HL-60 (cell line): ENCODE results near the gene ZFAND6.
A peak's percentile ranks its signal among the peaks of the same experiment; 100 is the strongest.

Experiments
- DNase-seq, 2 experiments: peaks; one replicate each; pipeline ENCODE4 v3.0.0-alpha.2; 2010 to 2020; ENCODE audit warnings: low read depth in 1 of 2, low spot score in 1 of 2
- H3K27ac ChIP-seq: fragments of 250-450 bp; sonication (Bioruptor Pico); replicated peaks from 2 replicates; pipeline ENCODE4 v1.5.1; 2020; ENCODE audit warnings: mild to moderate bottlenecking, moderate library complexity
- H3K27me3 ChIP-seq: fragments of 250-450 bp; sonication (Bioruptor Pico); 2 replicates; pipeline ENCODE4 v1.5.1; 2021; ENCODE audit warnings: mild to moderate bottlenecking, moderate library complexity; ENCODE audit not compliant: insufficient read depth, poor library complexity, severe bottlenecking
- H3K4me3 ChIP-seq: replicated peaks from 2 replicates; pipeline ENCODE4 v1.5.1; 2011; ENCODE audit warnings: mild to moderate bottlenecking, control low read depth, low read length; ENCODE audit not compliant: insufficient read depth
- GABPA ChIP-seq: IDR thresholded peaks from 2 replicates; pipeline ENCODE4 v1.6.1; 2012; ENCODE audit warnings: low read depth
- POLR2AphosphoS5 ChIP-seq: IDR thresholded peaks from 2 replicates; pipeline ENCODE4 v1.6.1; 2012; ENCODE audit warnings: low read depth
- SPI1 ChIP-seq: IDR thresholded peaks from 2 replicates; pipeline ENCODE4 v1.6.1; 2012; ENCODE audit warnings: low read depth, mild to moderate bottlenecking, borderline replicate concordance
- TF ChIP-seq, protein P1 (sequence below): IDR thresholded peaks from one replicate; pipeline ENCODE4 v1.5.1; 2011; ENCODE audit warnings: low read length, control low read depth, inconsistent platforms; ENCODE audit not compliant: insufficient read depth
- TF ChIP-seq, protein P2 (sequence below): IDR thresholded peaks from 2 replicates; pipeline ENCODE4 v1.6.1; 2012; ENCODE audit warnings: low read depth; ENCODE audit not compliant: insufficient replicate concordance

ZFAND6 gene

DNA sequence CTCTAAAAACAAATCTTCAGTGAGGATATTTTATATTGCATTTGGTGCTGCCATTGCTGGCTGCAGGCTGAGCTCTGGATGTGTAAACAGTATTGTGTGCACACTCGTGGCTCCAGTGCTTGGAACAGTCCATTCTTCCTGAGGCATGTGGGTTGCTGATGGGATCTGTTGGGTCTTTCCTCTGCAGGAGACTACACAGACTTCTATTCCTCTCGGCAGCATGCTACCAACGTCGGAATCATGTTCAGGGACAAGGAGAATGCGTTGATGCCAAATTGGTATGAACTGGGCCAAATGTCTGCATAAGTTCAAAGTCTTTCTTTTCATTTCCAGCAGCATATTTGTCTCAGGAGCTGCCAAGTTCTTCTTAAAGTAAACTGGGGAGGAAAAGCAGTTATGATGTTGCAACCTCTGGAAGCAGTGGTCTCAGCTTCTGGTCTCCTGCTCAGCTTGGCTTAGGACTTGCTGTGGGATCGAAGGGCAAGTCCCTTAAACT is 102.6 kb downstream of the ZFAND6 start:
- Histone ChIP-seq H3K4me3 (no peak overlapping the region), H3K27ac (peak overlapping the region; percentile 86), H3K27me3 (no peaks in the 10 kb centered on the region)
- no peak for DNase-seq
- TF ChIP-seq POLR2AphosphoS5 (no peak), SPI1 (no peak), GABPA (no peak)
- TF ChIP-seq, protein P1, sequence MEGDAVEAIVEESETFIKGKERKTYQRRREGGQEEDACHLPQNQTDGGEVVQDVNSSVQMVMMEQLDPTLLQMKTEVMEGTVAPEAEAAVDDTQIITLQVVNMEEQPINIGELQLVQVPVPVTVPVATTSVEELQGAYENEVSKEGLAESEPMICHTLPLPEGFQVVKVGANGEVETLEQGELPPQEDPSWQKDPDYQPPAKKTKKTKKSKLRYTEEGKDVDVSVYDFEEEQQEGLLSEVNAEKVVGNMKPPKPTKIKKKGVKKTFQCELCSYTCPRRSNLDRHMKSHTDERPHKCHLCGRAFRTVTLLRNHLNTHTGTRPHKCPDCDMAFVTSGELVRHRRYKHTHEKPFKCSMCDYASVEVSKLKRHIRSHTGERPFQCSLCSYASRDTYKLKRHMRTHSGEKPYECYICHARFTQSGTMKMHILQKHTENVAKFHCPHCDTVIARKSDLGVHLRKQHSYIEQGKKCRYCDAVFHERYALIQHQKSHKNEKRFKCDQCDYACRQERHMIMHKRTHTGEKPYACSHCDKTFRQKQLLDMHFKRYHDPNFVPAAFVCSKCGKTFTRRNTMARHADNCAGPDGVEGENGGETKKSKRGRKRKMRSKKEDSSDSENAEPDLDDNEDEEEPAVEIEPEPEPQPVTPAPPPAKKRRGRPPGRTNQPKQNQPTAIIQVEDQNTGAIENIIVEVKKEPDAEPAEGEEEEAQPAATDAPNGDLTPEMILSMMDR = no peak
- TF ChIP-seq, protein P2, sequence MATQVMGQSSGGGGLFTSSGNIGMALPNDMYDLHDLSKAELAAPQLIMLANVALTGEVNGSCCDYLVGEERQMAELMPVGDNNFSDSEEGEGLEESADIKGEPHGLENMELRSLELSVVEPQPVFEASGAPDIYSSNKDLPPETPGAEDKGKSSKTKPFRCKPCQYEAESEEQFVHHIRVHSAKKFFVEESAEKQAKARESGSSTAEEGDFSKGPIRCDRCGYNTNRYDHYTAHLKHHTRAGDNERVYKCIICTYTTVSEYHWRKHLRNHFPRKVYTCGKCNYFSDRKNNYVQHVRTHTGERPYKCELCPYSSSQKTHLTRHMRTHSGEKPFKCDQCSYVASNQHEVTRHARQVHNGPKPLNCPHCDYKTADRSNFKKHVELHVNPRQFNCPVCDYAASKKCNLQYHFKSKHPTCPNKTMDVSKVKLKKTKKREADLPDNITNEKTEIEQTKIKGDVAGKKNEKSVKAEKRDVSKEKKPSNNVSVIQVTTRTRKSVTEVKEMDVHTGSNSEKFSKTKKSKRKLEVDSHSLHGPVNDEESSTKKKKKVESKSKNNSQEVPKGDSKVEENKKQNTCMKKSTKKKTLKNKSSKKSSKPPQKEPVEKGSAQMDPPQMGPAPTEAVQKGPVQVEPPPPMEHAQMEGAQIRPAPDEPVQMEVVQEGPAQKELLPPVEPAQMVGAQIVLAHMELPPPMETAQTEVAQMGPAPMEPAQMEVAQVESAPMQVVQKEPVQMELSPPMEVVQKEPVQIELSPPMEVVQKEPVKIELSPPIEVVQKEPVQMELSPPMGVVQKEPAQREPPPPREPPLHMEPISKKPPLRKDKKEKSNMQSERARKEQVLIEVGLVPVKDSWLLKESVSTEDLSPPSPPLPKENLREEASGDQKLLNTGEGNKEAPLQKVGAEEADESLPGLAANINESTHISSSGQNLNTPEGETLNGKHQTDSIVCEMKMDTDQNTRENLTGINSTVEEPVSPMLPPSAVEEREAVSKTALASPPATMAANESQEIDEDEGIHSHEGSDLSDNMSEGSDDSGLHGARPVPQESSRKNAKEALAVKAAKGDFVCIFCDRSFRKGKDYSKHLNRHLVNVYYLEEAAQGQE = no peak

DNA sequence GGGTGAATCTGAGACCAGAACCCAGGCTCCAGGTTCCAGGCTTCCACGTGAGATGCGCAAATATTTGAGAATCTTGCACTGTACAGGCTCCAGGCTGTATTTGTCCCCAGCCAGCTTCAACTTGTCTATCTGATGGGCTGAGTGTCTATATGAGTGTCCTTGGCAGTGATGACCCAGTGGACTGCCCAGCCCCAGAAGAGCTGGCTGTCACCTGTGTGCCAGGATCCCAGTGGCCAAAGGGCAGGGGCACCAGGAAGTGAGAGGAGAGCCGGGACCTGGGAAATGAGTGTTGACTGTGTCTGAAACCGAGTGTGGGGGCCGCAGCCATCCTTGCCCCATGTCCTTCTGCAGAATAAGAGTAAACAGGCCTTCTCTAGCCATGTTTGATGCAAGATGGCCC is 103.7 kb downstream of the ZFAND6 start:
- no peak for TF ChIP-seq SPI1
- TF ChIP-seq, protein P1 = no peak
- TF ChIP-seq POLR2AphosphoS5 = no peak
- TF ChIP-seq GABPA = no peak
- TF ChIP-seq, protein P2 = no peak
- Histone ChIP-seq H3K27me3 (no peaks in the 10 kb centered on the region), H3K4me3 (no peak overlapping the region), H3K27ac (no peak overlapping the region; the same call in 1 of the 2 replicates)
- no peak for DNase-seq

DNA sequence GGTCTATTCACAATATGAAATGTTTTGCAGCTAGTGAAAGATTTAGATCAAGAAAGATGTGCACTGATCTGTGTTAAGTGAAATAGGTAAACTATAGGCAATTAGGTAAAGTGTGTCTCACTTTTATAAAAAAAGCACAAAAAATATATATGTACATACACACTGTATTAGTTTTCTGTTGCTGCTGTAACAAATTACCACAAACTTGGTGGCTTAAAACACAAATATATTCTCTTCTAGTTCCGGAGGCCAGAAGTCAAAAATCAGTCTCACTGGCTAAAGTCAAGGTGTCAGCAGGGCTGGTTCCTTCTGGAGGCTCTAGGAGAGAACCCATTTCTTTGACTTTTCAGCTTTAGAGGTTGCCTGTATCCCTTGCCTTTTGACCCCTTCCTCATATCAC is 104.4 kb downstream of the ZFAND6 start:
- Histone ChIP-seq H3K27me3 (no peaks in the 10 kb centered on the region), H3K4me3 (no peak overlapping the region), H3K27ac (no peak overlapping the region)
- TF ChIP-seq SPI1 (0 out of 2 replicates have a peak, but pooled peaks have one; percentile 31), GABPA (no peak)
- DNase-seq = no peak

DNA sequence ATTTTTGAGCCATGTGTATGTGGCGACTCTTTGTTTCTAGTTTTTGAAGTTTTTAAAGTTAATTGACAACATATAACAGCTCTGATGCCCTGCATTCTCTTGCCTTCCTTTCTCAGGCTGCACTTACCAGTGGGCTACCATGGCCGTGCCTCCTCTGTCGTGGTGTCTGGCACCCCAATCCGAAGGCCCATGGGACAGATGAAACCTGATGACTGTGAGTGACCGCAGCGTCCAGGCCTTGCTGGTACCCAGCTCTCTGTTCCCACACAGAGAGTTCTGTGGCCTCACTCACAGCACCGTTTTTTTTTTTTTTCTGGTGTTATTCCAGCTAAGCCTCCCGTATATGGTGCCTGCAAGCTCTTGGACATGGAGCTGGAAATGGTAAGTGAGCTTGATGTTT is 108.5 kb downstream of the ZFAND6 start:
- H3K27me3 ChIP-seq = no peaks in the 10 kb centered on the region
- DNase-seq = no peak
- no peak overlapping the region for H3K4me3 ChIP-seq
- TF ChIP-seq, protein P1 = no peak
- TF ChIP-seq GABPA (no peak), POLR2AphosphoS5 (no peak), SPI1 (no peak)
- TF ChIP-seq, protein P2 = no peak
- no peak overlapping the region for H3K27ac ChIP-seq
